Activated naive CD4-positive, alpha-beta T cell treated with anti-CD3 and anti-CD28 coated beads for 36 hours (primary cell): ENCODE results near the gene P2RX3. TPM values are rescaled to one million over a fixed set of nuclear protein-coding genes. Genes with fewer than 3 reads are reported as not detected.

Experiments used
- total RNA-seq, 2 experiments: library from RNA; stranded (reverse); gene quantifications; one replicate each; pipeline ENCODE4 v1.2.3, GENCODE V29; 2021

The P2RX3 gene
- total RNA-seq, 2 experiments from 2014 or later = not detected

Other genes starting within 250 kb of the P2RX3 start
- not detected for gene LRRC55, start 156.4 kb upstream of the P2RX3 start, total RNA-seq
- not detected for gene APLNR, start 101.1 kb upstream of the P2RX3 start, total RNA-seq
- gene TNKS1BP1, start 13.4 kb upstream of the P2RX3 start, total RNA-seq = 10 to 100 TPM; 14.1 to 14.7 TPM
- gene SSRP1, start 2.5 kb upstream of the P2RX3 start, total RNA-seq = 100 to 1,000 TPM; 304 to 322 TPM
- not detected for gene PRG3, start 42.8 kb downstream of the P2RX3 start, total RNA-seq
- gene PRG2, start 52.3 kb downstream of the P2RX3 start, total RNA-seq = 1 to 10 TPM; 1.0 TPM
- 100 to 1,000 TPM; 116 to 117 TPM for gene SLC43A3, start 88.8 kb downstream of the P2RX3 start, total RNA-seq
- under 1 TPM; 0.74 to 0.99 TPM for gene RTN4RL2, start 122.2 kb downstream of the P2RX3 start, total RNA-seq
- gene SLC43A1, start 177.3 kb downstream of the P2RX3 start, total RNA-seq = 10 to 100 TPM; 26.5 to 29.7 TPM
- 100 to 1,000 TPM; 131 to 136 TPM for gene TIMM10, start 192.4 kb downstream of the P2RX3 start, total RNA-seq
- gene SMTNL1, start 199.2 kb downstream of the P2RX3 start, total RNA-seq = not detected
- gene UBE2L6, start 229.3 kb downstream of the P2RX3 start, total RNA-seq = 100 to 1,000 TPM; 187 to 194 TPM